ENCODE results near the gene CBX4.

The CBX4 gene

DNA sequence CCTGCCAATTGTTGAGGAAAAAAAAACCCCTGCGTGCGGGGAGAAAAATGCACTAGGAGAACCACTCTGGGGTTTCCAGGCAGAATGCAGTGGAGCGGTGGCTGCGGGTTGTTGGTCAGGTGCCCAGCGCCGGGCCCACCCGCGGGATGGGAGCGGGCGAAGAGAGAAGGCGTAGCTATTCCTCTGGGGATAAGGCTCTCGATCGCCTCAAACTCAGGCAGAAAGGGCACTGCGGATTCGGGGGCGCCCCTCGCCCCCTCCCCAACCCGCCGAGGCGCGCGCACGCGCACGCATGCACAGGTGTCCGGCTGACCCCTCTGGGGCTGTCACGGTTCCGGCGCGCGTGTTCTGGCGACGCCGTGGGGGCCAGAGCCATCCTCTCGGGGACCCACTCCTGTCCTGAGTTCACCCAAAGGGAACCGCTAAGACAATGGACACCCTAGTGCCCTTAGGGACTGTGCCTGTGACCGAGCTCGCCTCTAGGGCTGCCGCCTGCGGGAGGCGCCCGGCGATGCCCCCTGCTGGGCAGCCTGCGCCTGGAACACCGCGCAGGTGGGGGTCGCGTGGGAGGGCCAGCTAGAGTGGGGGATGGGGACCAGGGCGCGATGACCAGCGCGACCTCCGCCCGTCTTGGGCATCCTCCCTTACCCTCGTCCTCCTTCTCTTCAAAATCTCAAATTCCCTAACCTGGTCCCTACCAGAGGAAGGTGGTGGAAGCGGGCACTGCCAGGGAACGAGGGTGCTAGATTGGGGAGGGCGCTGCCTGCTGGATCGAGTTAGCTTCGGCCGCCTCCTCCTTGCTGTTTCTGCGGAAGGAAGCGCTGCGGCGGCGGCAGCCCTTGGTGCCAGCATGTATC is 28.0 kb downstream of the CBX4 start:
- no peak for DNase-seq

DNA sequence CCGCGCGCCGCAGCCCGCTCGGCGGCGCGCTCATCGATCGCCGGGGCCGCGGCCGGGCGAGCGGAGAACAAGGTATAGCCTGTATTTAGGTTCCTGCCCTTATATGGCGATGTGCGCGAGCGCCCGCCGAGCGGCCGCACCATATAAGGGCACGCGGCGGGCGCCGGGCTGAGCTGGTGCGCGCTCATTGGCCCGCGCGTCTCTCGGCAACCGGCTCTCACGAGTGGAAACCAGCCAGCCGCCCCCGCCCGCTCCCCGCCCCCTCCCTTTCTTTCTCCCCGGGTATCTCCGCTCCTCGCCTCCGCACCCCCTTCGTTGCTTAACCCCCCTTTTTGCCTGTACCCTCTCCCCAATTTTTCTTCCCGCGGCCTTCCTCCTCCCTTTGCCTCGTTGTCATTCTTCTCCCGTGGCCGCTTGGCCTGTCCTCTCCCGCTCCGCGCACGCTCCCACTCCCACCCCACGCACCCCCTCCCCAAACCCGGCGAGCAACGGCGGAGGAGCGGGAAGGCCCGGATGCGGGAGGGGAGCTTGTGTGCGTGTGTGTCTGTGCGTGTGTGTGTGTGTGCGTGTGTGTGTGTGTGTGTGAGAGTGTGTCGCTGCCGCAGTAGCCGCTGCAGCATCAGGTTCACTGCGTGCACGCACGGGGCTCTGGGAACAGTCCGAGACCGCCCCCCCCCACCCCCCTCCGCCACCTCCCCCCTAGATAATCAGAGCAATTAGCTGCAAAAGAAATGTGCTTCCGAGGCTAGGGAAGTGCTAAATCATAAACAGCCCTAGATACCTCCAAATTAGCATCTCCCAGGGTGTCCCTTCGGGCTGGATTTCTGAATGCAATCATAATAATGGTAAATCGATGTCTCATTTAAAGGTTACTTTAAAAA is 28.9 kb downstream of the CBX4 start:
- DNase-seq: no peak

DNA sequence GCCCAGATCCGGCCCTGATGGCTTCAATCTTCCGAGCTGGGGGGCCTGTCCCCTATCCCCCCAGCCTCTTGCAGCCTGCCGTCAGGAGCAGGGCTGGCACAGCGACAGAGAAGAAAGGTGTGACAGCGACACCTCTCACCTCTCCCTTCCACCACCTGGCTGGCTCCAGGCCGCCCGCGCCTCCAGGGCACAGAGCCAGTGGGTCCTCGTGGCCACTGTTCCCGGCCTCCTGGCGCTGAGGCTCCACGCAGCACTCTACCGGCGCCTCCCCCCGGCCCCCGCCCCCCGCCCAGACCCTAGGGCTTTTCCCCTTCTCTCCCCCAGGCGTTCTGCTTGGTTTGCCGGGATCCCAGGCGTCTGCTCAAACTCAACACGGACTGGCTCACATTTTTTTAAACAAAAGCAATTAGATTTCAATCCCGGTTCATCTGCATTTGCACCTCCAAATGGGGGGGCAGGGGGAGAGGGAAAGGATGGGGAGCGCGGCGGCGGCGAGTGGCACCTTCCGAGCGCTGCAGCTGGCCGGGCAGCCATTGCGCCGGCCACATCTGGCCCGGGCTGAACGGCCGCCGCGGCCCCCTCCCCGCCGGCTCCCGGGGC is 29.6 kb downstream of the CBX4 start:
- DNase-seq: no peak

DNA sequence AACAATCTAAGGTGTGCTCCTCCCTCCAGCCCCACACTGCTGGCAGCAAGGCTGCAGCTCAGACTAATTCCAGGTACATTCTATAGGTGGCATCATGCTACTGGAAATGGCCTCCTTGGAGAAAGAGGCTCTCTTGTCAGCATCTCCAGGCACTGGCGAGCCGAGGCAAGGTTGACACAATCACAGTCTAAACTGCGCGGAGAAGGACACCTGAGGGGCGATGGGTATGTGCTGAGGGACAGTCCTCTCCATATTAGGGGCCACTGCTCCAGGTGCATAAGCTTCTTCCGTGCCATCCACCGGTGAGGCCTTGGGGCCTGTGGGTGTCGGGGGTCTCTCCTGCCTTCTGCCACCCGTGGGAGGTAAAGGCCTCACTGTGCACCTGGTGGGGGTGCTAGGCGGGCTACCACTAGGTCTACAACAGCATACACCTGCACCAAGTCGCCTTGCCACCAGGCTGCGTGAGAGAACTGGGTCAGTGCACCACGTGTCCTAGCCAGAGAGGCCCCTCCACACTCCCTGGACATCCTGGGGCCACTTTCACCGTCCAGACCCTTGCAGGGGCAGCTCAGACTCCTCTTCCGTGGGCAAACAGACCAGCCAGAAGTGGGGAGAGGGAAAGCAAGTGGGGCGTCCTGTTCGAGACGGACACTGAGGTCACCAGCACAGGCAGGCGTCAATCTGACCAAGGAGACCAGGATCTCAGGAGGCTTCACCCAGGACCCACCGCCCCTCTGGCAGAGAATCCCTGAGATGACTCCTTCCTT is 30.3 kb downstream of the CBX4 start:
- DNase-seq: no peak

DNA sequence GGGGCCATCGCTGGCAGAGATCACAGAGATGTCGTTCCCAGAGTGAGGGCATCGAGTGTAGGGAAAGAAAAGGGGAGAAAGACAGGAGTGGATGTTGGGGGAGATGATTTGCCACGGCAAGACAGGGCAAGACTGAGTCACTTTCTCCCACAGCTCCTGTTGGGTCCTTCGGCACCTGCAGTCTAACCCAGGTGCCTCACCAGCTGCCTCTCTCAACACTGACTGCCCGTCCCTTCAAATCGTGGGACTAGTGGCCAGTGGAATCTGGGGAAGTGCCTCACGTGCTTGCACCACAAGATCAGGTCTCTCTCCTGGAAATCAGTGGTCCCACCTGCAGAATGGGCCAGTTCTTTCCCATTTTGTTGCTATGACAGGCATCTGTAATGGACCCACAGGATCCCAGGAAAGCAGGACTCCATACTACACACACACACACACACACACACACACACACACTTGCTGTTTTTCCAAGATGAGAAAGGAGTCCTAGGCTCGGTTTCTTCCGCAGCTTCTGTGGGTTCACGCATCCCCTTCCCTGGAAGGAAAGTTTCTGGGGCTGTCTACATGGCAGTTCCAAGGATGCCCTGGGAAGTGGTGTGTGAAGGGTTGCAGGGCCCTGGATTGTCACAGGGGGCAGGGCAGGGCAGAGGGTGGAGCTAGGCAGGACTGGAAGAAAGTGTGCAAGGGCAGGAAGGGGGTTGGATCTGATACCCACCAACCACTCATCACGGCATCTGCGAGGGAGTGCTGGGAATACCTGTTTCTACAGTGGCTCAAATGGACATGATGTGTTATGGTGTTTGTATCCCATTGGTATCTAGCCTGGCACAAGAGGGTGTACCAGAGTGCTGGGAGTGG is 32.1 kb downstream of the CBX4 start:
- no peak for DNase-seq

DNA sequence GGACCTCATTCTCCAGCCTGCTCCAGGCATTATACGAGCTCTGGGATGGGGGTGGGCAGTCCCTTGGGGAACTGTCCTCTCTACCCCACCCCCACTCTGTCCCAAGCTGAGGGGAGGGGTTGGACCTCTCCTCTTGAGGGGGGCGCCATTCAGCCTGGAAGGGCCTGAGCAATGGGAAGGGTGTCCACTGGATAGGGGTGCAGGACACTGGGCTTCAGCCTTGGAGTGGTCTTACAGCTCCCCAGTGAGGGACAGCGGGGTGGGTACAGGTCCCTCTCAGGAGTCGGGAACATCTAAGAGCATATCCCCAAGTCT is 32.8 kb downstream of the CBX4 start:
- DNase-seq: no peak

DNA sequence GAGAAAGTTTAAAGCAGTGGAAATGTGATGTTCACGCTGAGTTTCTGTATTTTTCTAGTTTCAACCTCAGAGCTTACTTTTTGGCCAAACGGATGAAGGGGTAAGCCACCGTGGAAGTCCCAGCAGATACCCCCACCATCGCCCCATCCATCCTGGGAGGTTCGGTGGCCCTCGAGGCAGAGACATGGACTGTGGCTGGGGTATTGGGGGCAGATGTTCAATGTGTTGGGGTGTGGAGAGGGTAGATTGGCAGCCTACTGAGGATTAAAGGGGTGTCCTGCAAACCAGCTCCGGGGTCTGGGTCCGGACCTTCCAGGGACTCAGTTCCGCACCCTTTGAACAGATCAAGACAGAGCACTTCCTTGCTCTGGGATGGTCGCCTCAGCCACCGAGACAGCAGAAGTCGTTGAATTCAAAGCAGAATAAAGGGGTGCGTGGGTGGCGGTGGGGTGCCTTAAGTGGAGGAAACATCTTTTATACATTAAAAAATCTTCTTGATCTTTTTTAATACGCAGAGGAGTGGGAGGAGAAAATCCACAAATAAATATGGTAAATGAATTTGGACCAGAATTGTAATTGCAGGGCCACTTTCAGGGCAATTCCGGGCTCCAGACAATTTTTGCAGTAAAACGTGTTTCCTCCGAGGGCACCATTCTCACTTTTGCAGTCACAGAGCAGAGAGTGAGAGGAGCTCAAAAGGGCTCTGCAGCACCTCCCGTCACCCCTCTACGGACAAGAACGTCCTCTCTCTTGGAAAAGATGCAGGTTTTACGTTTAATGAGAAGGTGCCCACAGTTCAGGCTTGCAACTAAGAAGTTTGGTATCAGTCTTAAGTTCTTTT is 34.2 kb downstream of the CBX4 start:
- DNase-seq: no peak

DNA sequence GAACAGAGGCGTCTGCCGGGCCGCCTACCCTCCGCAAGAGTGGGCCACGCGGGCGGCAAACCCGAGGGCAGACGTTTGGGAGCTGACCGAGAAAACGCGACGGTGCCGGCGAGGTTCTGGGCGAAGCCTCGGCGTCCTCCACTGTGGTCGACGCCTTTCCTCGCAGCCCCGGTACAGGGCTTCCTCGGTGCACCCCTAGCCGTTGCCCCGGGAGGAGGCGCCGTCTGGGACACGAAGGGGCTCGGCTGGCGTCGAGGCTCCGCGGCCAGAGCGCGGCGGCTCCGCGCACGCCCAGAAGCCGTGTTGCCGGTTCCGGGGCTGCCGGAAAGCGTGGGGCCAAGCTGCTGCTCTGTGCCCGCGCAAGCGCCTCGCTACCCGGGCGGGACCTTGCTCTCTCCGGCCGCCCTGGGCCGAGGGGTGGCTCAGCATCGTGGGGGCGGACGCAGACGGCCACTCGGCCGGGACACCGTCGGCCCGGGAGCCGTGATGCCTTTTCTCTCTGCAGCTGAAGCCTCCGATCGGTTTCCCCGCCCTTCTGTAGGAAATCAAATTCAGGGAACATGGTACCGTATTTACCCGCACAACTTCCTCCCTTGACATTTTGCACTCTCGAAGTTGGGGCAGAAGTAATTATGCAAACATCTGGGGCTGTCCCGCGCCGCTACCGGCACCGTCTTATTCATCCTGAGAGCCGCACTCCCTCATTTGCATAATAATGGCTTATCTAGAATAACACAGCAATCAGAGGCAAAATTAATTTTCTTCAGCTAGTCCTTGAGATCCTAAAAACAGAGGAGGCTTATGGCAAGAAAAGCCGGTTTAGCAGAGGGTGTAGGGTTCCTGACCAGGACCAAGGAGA is 35.0 kb downstream of the CBX4 start:
- no peak for DNase-seq

DNA sequence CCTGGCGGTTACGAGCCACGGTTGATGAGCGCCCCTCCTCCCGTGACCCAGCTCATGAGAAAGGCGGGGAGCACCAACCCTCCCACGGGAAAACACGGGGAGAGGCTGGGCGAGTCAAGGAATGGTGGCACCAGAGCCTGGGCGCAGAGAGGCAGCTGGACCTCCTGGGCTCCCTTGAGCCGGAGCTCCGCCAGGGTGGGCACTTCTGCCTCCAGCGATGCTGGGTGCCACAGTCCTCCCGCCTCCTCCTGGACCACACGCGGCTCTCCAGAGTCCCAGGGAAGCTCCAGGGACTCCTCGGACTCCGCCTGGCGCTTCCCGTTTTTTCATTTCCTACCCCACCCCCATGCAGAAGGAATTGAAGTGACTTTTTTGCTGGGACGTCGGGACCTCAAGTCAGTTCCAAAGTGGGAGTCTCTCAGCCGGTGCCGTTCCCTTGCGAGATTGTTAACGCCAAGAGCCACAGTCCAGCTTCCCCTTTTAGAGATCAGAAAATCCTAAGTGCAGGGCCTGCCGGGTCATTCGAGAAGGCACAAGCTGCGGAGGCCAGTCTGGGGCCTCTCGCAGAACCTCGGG is 35.7 kb downstream of the CBX4 start:
- DNase-seq: no peak

DNA sequence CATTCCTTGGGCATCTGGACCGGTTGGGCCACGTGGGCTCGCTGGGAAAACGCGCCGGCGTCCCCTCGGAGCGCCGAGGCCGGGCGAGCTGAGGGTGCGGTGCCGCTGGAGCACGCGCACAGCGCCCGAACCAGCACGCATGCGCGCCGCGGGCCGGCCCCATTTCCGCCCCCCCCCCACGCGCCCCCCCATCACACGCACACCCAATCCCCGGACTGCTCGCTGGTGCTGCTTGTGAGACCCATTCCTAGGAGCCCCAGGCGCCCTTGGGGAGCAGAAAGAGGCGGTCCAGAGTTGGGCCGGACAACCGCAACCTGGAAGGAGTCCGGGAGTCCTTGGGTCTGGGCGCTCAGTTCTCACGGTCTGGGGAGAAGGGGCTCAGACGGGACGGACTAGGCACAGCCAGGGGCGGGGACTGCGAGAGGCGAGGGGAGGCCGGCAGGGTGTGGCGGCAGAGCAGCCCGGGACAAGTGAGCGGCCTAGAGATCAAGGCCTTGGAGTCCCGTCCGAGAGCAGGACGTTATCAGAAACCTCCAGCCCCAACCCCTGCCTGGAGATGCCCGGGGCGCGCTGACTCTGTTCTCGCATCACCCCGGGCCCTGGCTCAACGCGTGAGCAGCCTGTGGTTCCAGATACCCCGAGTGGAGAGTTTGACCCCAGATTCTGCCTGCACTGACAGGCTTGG is 36.4 kb downstream of the CBX4 start:
- DNase-seq: no peak

DNA sequence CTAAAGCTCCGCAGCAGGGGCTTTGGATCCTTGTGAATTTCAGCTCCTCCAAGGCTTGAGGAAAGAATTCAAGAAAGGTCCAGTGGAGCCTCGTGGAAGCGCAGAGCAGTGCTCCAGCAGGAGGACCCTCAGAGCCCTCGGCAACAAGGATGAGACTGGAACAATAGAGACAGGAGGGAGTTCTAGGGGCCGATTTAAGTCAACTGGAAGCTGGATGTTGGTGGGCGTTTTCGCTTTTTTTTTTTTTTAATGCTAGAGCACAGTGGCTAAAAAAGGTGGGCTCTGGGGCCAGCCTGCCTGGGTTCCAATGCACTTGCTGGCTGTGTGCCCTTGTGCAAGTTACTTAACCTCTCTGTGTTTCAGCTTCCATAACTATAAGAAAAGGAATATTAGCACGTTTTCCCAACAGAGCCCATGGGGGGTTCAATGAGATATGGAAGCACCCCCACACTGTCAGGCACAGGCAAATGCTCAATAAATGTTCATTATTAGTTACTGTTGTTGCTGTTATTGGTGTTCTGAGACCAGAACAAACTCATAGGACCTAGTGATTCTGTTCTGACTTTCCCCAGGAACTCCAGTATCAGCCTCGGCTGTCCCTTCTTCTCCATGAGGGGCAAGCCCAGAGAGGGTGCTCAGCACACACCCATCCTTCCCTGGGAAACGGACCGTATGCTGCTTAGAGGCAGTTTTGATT is 37.1 kb downstream of the CBX4 start:
- no peak for DNase-seq

DNA sequence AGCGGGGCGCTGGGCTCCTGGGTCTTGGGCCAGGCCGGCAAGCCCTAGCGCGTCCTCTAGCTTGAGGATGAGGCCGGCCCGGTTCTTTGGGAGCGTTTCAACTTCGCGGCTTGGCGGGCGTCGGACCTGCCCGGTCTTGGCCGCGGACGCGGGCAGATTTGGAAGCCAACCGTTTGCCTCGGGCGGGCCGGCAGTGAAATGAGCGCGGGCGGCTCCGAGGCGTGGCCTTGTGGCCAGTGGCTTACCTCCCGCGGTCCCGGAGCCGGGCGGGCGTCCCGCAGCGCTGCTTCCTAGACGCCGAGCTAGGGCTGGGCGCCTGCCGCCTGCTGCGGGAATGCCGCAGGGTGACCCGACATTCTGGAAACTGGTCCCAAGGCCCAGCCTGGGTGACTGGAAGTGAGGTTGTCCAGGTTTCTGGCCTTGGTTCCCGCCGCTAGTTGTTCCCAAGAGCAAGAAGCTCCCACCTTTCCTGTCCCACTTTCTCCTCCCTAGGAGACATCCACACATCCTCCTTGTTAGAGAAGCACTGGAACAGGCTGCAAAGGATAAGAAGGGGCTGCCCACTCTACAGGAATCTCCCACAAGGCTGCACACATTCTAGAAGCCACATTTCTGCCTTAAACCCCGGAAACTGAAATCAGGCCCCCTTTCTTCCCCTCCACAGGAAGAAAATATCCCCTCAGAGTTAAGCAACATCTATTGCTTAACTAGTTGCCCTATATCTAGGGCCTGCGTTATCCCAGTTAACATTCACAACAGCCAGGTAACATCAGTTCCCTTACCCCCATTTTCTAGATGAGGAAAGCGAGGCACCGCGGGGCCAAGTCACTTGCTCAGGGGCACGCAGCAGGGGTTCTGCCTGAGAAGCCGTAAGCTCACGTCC is 37.8 kb downstream of the CBX4 start:
- no peak for DNase-seq

DNA sequence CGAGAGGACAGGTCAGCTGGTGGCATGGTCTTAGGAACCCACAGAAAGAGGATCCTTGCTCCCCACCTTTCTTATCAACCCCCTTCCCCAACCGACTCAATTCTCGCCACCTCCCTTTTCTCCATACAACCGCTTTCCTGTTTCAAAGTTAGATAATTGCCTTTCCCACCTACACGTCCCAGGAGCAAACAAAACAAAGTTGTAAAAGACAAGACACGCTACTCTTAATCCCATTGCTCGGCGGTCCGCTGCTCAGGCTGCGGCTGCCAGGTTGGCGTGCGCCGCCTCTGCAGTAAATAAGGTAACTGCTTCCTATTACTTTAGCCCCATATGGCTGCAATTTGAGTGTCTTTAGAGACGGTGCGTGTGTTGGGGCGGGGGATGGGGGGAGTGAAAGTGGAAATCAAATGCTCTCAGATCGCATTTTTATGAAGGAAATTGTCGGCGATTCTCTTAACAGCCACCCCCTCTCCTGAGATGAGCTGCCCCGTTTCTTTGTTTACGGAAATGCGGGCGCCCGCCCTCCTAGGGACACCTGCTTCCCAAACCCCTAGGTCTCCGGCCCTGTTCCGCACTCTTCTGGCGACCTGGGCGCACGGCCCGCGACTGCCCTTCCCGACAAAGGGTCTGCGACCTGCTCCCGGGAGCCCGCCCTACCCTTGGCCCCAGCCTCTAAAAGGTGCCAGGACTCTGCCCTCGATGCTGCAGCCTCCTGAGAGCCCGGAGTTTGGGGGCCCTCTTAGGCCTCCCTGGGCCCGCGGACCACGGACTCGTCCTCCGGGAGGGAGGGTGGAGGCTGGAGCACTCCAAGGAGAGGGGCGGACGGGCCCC is 38.7 kb downstream of the CBX4 start:
- no peak for DNase-seq

DNA sequence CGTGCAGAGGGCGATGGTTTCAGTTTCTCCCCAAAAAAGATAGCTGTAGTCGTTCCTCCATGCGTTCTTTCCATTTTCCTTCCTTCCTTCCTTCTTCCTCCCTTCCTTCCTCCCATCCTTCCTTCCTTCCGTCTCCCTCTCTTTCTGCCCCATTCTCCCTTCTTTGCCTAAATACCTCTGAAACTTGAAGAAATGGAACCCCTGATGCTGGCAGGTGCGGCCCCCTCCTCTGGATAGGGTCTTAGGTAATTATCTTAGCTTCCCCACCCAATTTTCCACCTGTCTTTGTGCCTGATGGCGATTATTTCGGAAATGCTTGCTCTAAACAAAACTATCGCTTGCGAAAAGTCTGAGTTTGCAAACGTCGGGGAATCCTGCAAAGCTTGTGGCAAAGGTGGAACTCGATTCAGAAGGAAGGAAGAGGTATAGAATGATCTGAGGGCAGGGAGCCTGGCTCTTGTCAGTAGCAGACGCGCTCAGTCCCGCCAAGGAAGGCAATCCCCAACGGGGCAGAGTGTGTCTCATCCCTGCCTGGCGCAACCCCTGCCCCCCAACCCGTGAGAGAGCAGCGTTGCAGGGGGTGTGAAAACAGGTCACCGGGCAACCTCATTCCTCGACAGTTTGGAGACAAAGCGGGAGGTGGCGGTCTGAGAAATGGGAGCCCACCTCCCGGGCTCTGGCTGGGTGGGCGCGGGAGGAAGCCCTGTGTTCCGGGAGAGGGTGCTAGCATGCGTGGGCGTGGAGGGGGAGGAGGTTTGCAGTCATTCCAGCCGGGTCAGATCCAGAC is 39.5 kb downstream of the CBX4 start:
- no peak for DNase-seq

DNA sequence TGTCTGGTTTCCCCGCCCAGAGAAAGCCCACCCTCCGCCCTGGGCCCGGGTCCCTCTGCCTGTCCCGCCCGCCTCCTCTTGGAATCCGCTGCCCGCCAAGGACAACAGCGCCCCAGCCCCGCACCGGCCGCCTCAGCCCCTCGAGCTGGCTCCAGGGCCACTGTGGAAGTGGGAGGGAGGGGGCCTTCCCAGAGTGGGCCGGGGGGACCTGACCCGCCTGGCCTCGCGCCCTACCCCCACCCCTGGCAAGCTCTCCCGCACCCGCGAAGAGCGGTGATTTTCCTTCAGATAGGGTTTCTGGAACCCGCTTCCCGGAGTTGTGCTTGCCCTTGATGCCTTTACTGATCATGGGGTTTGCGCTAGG is 40.1 kb downstream of the CBX4 start:
- no peak for DNase-seq

Data from cortex of kidney (tissue), 1 donor.